ENCODE data around the gene TRAK1. TPM values are rescaled to one million over a fixed set of nuclear protein-coding genes. Genes with fewer than 3 reads are reported as not detected.
A peak's percentile ranks its signal among the peaks of the same experiment; 100 is the strongest.

Gene TRAK1
- total RNA-seq, 6 experiments from 2014 or later, result 50.6 to 54.3 (median 52.3) TPM

DNA sequence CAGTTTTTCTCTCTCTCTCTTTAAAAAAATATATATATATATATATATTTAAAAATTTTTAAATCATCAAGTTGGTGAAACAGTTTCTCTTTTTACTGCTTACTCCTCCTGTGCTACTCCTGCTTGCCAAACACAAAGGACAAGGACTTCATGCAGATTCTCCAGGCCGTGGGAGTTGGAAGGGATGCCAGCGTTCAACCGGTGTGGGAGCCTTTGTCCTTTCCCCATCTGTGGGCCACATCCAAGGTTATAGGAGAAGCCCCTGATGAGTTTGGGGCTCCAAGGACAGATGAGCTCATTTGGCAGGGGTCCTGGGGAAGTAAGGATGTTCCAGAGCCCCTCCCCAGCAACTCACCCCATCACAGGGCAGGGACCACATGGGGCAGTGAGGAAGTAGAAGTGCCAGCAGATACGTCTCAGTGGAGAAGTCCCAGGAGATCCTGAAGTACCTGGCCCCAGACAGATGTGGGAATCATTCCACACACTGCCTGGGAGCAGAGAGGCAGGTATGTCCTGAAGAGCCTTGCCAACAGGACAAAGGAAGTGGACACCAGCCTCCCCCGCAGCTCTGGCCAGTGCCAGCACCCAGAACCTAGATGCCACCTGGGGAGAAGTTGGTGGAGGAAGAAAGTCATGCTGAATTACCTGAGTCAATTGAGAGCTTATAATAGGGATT lies 138.2 kb downstream of the TRAK1 start:
- H3K36me3 Mint-ChIP-seq (ENCODE audit: low read depth), result peaks cover 7% of the 10 kb centered on the region
- TF ChIP-seq, protein P1, sequence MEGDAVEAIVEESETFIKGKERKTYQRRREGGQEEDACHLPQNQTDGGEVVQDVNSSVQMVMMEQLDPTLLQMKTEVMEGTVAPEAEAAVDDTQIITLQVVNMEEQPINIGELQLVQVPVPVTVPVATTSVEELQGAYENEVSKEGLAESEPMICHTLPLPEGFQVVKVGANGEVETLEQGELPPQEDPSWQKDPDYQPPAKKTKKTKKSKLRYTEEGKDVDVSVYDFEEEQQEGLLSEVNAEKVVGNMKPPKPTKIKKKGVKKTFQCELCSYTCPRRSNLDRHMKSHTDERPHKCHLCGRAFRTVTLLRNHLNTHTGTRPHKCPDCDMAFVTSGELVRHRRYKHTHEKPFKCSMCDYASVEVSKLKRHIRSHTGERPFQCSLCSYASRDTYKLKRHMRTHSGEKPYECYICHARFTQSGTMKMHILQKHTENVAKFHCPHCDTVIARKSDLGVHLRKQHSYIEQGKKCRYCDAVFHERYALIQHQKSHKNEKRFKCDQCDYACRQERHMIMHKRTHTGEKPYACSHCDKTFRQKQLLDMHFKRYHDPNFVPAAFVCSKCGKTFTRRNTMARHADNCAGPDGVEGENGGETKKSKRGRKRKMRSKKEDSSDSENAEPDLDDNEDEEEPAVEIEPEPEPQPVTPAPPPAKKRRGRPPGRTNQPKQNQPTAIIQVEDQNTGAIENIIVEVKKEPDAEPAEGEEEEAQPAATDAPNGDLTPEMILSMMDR (IDR thresholded peaks at IDR 0.05), result no peak
- no peak overlapping the region for H3K27ac Mint-ChIP-seq
- peaks cover 41% of the 10 kb centered on the region for H3K4me1 Mint-ChIP-seq (ENCODE audit: low read depth)
- no peaks in the 10 kb centered on the region for H3K9me3 Mint-ChIP-seq
- peaks cover 14% of the 10 kb centered on the region for H3K27me3 Mint-ChIP-seq (ENCODE audit: insufficient read depth)
- DNase-seq, result no peak
- H3K4me3 Mint-ChIP-seq, result peak overlapping the region; percentile 61; the same call in 1 of the 2 replicates

DNA sequence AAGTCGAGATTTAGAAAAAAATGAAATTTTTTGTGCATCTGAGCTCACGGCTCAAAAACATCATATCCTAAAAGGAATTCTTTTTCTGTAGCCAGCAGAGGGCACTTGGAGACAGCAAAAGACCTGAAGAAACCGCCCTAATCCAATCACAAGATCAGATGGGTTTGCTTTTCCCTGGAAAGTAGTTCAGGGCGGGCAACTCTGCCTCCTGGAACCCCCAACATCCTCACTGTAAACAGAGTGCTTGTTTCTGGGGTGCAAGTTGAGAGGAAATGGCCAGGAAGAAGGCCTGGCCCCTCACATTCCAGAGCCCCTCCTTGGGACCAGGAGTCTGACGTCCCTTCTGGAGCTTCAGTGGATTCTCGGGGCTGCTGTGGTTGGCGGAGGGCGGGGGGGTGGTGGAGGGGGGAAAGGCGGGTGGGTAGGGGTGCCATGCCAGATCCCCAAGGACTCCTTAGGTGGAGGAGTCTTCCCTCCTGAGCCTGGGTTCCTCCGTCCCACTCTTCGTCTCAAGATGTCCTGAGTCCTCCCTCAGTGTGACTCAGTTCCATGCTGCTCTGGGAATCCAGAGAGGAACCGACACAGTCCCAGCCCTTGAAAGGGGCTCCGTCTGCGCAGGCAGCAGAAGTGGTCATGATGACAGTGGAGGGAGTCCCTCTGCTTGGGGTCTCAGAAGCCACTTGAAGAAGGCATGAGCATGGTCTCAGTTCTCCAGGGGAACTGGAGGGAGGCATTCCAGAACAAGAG lies 139.0 kb downstream of the TRAK1 start:
- TF ChIP-seq, protein P1 (IDR thresholded peaks at IDR 0.05), result peak; percentile 78
- Mint-ChIP-seq H3K9me3 (no peaks in the 10 kb centered on the region), H3K4me3 (peak overlapping the region; percentile 61; the same call in 1 of the 2 replicates), H3K4me1 (ENCODE audit: low read depth) (peaks cover 33% of the 10 kb centered on the region), H3K27me3 (ENCODE audit: insufficient read depth) (peaks cover 19% of the 10 kb centered on the region), H3K36me3 (ENCODE audit: low read depth) (peaks cover 6% of the 10 kb centered on the region), H3K27ac (no peak overlapping the region)
- peak; percentile 65 for DNase-seq

GRCh38 chr3:42230860-42231259 lies 139.7 kb downstream of the TRAK1 start:
- Mint-ChIP-seq H3K27ac (no peak overlapping the region), H3K4me3 (no peak overlapping the region), H3K9me3 (no peaks in the 10 kb centered on the region), H3K36me3 (ENCODE audit: low read depth) (no peaks in the 10 kb centered on the region; the same call in 1 of the 2 replicates), H3K27me3 (ENCODE audit: insufficient read depth) (peaks cover 24% of the 10 kb centered on the region), H3K4me1 (ENCODE audit: low read depth) (peaks cover 30% of the 10 kb centered on the region)
- DNase-seq, result no peak
- TF ChIP-seq, protein P1 (IDR thresholded peaks at IDR 0.05), result no peak

DNA sequence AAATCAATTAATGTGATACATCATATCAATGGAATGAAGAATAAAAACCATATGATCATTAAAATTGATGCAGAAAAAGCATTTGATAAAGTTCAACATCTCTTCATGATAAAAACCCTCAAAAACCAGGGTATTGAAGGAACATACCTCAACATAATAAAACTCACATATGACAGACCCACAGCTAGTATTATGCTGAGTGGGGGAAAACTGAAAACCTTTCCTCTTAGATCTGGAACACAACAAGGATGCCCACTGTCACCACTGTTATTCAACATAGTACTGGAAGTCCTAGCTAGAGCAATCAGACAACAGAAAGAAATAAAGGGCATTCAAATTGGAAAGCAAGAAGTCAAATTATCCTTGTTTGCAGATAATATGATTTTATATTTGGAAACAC lies 144.4 kb downstream of the TRAK1 start:
- Mint-ChIP-seq H3K36me3 (ENCODE audit: low read depth) (peaks cover 4% of the 10 kb centered on the region), H3K27me3 (ENCODE audit: insufficient read depth) (peaks cover 24% of the 10 kb centered on the region), H3K4me3 (no peak overlapping the region), H3K9me3 (peaks cover 23% of the 10 kb centered on the region), H3K27ac (no peak overlapping the region), H3K4me1 (ENCODE audit: low read depth) (peaks cover 1% of the 10 kb centered on the region; the same call in 1 of the 2 replicates)
- no peak for DNase-seq
- TF ChIP-seq, protein P1 (IDR thresholded peaks at IDR 0.05), result no peak

DNA sequence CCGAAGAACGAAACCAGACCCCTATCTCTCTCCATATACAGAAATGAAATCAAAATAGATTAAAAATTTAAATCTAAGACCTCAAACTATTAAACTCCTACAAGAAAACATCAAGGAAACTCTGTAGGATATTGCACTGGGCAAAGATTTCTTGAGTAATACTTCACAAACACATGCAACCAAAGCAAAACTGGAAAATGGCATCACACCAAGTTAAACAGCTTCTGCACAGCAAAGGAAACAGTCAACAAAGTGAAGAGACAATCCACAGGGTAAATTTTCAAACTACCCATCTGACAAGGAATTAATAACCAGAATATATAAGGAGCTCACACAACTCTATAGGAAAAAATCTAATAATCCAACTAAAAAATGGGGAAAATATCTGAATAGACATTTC lies 145.5 kb downstream of the TRAK1 start:
- H3K4me3 Mint-ChIP-seq, result no peak overlapping the region
- peaks cover 21% of the 10 kb centered on the region for H3K27me3 Mint-ChIP-seq (ENCODE audit: insufficient read depth)
- H3K36me3 Mint-ChIP-seq (ENCODE audit: low read depth), result peaks cover 4% of the 10 kb centered on the region
- H3K27ac Mint-ChIP-seq, result no peak overlapping the region
- no peak for DNase-seq
- H3K9me3 Mint-ChIP-seq, result peaks cover 23% of the 10 kb centered on the region
- TF ChIP-seq, protein P1 (IDR thresholded peaks at IDR 0.05), result no peak
- H3K4me1 Mint-ChIP-seq (ENCODE audit: low read depth), result no peaks in the 10 kb centered on the region

Measured in HFFc6 (cell line).